Memory B cell (primary cell): ENCODE results near the gene ZNF513.

Source experiments
- ATAC-seq: fragments of 150-1000 bp; cut with Tn5 transposase; 2 replicates; pipeline ENCODE4 v1.10.0; 2021; ENCODE audit warnings: low read depth, mild to moderate bottlenecking, moderate library complexity
- DNase-seq, 2 donors: peaks; one replicate each; pipeline ENCODE4 v3.0.0; 2022; ENCODE audit warnings: low spot score in 2 of 2
- H3K27ac Mint-ChIP-seq: one replicate; pipeline ENCODE4 v1.8.0; 2022; ENCODE audit warnings: mild to moderate bottlenecking, moderate library complexity, mixed read lengths
- H3K27me3 Mint-ChIP-seq: one replicate; pipeline ENCODE4 v1.8.0; 2022; ENCODE audit warnings: mixed read lengths
- H3K36me3 Mint-ChIP-seq: one replicate; pipeline ENCODE4 v1.8.0; 2022; ENCODE audit warnings: mild to moderate bottlenecking, mixed read lengths
- H3K4me1 Mint-ChIP-seq: one replicate; pipeline ENCODE4 v1.8.0; 2022; ENCODE audit warnings: mixed read lengths
- H3K4me3 Mint-ChIP-seq: one replicate; pipeline ENCODE4 v1.8.0; 2022; ENCODE audit warnings: mild to moderate bottlenecking, moderate library complexity, mixed read lengths
- H3K9me3 Mint-ChIP-seq: one replicate; pipeline ENCODE4 v1.8.0; 2022; ENCODE audit warnings: mixed read lengths

The ZNF513 gene

GRCh38 chr2:27408601-27409320, 28.2 kb upstream of the ZNF513 start:
- Mint-ChIP-seq H3K27ac (peak overlapping the region; percentile 89), H3K4me3 (peak overlapping the region; percentile 89), H3K4me1 (peaks cover 19% of the 10 kb centered on the region), H3K27me3 (peaks cover 2% of the 10 kb centered on the region), H3K9me3 (peaks cover 4% of the 10 kb centered on the region), H3K36me3 (peaks cover 6% of the 10 kb centered on the region)
- DNase-seq: no peak
- ATAC-seq: no peak

GRCh38 chr2:27407798-27408491, 27.4 kb upstream of the ZNF513 start:
- DNase-seq (no peak), ATAC-seq (no peak)
- peaks cover 1% of the 10 kb centered on the region for H3K27me3 Mint-ChIP-seq
- H3K4me1 Mint-ChIP-seq: peaks cover 19% of the 10 kb centered on the region
- H3K4me3 Mint-ChIP-seq: peak overlapping the region; percentile 89
- H3K27ac Mint-ChIP-seq: peak overlapping the region; percentile 46
- H3K9me3 Mint-ChIP-seq: peaks cover 4% of the 10 kb centered on the region
- peaks cover 6% of the 10 kb centered on the region for H3K36me3 Mint-ChIP-seq

- Mint-ChIP-seq H3K36me3 (peaks cover 8% of the 10 kb centered on the region), H3K4me3 (no peak overlapping the region)
These were observed 20.0 kb upstream of the ZNF513 start for GRCh38 chr2:27400348-27401135.

DNA sequence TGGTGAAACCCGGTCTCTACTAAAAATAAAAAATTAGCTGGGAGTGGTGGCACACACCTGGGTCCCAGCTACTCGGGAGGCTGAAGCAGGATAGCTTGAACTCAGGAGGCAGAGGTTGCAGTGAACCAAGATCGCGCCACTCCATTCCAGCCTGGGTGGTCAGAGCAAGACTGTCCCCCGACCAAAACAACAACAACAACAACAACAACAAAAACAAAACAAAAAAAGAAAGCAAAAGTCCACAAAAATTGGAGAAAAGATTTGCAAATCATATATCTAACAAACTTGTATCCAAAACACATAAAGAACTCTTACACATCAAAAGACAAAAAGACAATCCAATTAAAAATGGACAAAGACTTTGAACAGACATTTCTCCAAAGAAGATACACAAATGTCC, 18.4 kb upstream of the ZNF513 start:
- Mint-ChIP-seq H3K27me3 (no peaks in the 10 kb centered on the region), H3K27ac (peak overlapping the region; percentile 22), H3K36me3 (peaks cover 8% of the 10 kb centered on the region), H3K4me1 (peaks cover 16% of the 10 kb centered on the region), H3K4me3 (no peak overlapping the region), H3K9me3 (no peaks in the 10 kb centered on the region)
- no peak for ATAC-seq
- no peak for DNase-seq

More at GRCh38 chr2:27400348-27401135, 20.0 kb upstream of the ZNF513 start:
- DNase-seq: no peak
- Mint-ChIP-seq H3K27ac (peak overlapping the region; percentile 48), H3K9me3 (no peaks in the 10 kb centered on the region), H3K4me1 (peaks cover 16% of the 10 kb centered on the region), H3K27me3 (no peaks in the 10 kb centered on the region)
- ATAC-seq: no peak

GRCh38 chr2:27393225-27393624, 12.7 kb upstream of the ZNF513 start:
- DNase-seq (no peak), ATAC-seq (no peak)
- Mint-ChIP-seq H3K9me3 (no peaks in the 10 kb centered on the region), H3K36me3 (peaks cover 12% of the 10 kb centered on the region), H3K27me3 (no peaks in the 10 kb centered on the region), H3K27ac (no peak overlapping the region), H3K4me3 (no peak overlapping the region), H3K4me1 (peaks cover 10% of the 10 kb centered on the region)

GRCh38 chr2:27390822-27391679, 10.5 kb upstream of the ZNF513 start:
- H3K9me3 Mint-ChIP-seq: no peaks in the 10 kb centered on the region
- no peak for ATAC-seq
- DNase-seq: no peak
- peak overlapping the region; percentile 20 for H3K27ac Mint-ChIP-seq
- no peak overlapping the region for H3K4me3 Mint-ChIP-seq
- H3K4me1 Mint-ChIP-seq: peaks cover 9% of the 10 kb centered on the region
- peaks cover 15% of the 10 kb centered on the region for H3K36me3 Mint-ChIP-seq
- no peaks in the 10 kb centered on the region for H3K27me3 Mint-ChIP-seq

DNA sequence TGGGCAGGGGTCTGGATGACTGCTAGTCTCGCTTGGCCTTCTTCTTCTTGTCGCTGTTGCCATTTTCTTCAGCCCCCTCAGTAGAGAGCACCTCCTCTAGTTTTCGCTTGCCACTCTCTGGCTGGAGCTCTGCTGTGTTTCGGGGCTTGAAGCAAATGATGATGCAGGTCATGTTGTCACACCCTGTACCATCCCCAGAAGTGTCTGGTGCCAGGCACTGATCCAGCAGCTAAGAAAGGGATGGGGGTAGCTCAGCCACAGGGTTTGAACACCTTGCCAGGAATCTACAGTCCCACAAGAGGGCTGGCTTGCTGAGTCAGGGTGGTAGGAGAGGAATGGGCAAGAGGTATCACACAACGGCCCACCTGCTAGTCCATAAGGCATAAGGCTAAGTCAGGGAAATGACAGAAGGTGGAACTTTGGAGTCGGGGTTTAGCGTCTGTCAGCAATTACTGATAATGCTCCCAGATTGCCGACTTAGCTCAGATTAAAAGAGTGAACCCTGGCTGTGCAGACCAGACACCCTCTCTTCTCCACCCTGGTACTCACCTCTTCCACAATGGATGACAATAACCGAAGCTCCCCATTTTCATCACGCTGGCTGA, 1.1 kb upstream of the ZNF513 start:
- H3K36me3 Mint-ChIP-seq: peaks cover 24% of the 10 kb centered on the region
- H3K27me3 Mint-ChIP-seq: no peaks in the 10 kb centered on the region

GRCh38 chr2:27379836-27380625, 503 bp downstream of the ZNF513 start:
- DNase-seq (no peak), ATAC-seq (no peak)
- Mint-ChIP-seq H3K27ac (peak overlapping the region; percentile 96), H3K9me3 (no peaks in the 10 kb centered on the region), H3K4me1 (peaks cover 25% of the 10 kb centered on the region), H3K36me3 (peaks cover 20% of the 10 kb centered on the region), H3K4me3 (peak overlapping the region; percentile 96), H3K27me3 (no peaks in the 10 kb centered on the region)

More for the DNA sequence above, 1.1 kb upstream of the ZNF513 start:
- no peak for ATAC-seq
- DNase-seq: no peak
- Mint-ChIP-seq H3K4me1 (peaks cover 24% of the 10 kb centered on the region), H3K4me3 (peak overlapping the region; percentile 96), H3K27ac (peak overlapping the region; percentile 96), H3K9me3 (no peaks in the 10 kb centered on the region)

GRCh38 chr2:27379383-27379835, 1.1 kb downstream of the ZNF513 start:
- H3K4me3 Mint-ChIP-seq: peak overlapping the region; percentile 96
- DNase-seq (no peak), ATAC-seq (no peak)
- H3K4me1 Mint-ChIP-seq: peaks cover 27% of the 10 kb centered on the region
- no peaks in the 10 kb centered on the region for H3K9me3 Mint-ChIP-seq
- H3K27me3 Mint-ChIP-seq: no peaks in the 10 kb centered on the region
- peak overlapping the region; percentile 96 for H3K27ac Mint-ChIP-seq
- peaks cover 23% of the 10 kb centered on the region for H3K36me3 Mint-ChIP-seq

- peak overlapping the region; percentile 96 for H3K27ac Mint-ChIP-seq
- H3K27me3 Mint-ChIP-seq: no peaks in the 10 kb centered on the region
- ATAC-seq (no peak), DNase-seq (no peak)
- H3K36me3 Mint-ChIP-seq: peaks cover 20% of the 10 kb centered on the region
- H3K4me1 Mint-ChIP-seq: peaks cover 27% of the 10 kb centered on the region
- no peaks in the 10 kb centered on the region for H3K9me3 Mint-ChIP-seq
- H3K4me3 Mint-ChIP-seq: peak overlapping the region; percentile 96
These were observed 1.7 kb downstream of the ZNF513 start for GRCh38 chr2:27378809-27379290.

GRCh38 chr2:27378096-27378808, 2.3 kb downstream of the ZNF513 start:
- no peak overlapping the region for H3K4me3 Mint-ChIP-seq

DNA sequence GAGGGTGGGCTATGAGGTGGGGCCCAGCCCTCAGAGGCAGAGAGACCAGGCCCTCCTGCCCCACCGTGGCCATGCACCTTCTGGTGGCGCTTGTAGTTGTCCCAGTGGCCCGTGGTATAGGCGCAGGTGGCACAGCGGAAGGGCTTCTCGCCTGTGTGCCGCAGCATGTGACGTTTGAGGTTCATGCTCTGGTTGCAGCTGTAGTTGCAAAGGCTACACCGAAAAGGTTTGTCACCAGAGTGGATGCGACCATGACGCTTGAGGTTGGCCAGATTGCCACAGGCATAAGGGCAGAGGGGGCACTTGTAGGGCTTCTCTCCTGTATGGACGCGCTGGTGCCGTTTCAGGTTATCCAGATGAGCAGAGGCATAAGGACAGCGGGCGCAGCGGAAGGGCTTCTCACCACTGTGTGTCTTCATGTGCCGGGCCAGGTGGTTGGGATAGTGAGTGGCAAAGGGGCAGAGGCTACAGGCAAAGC, 2.9 kb downstream of the ZNF513 start:
- no peak overlapping the region for H3K4me3 Mint-ChIP-seq
- no peaks in the 10 kb centered on the region for H3K9me3 Mint-ChIP-seq
- H3K4me1 Mint-ChIP-seq: peaks cover 31% of the 10 kb centered on the region
- no peak for ATAC-seq
- H3K36me3 Mint-ChIP-seq: peaks cover 21% of the 10 kb centered on the region
- H3K27me3 Mint-ChIP-seq: no peaks in the 10 kb centered on the region
- DNase-seq: no peak
- H3K27ac Mint-ChIP-seq: no peak overlapping the region

More at GRCh38 chr2:27378096-27378808, 2.3 kb downstream of the ZNF513 start:
- no peak overlapping the region for H3K27ac Mint-ChIP-seq
- no peaks in the 10 kb centered on the region for H3K27me3 Mint-ChIP-seq
- DNase-seq (no peak), ATAC-seq (no peak)
- H3K9me3 Mint-ChIP-seq: no peaks in the 10 kb centered on the region
- H3K36me3 Mint-ChIP-seq: peaks cover 18% of the 10 kb centered on the region
- peaks cover 27% of the 10 kb centered on the region for H3K4me1 Mint-ChIP-seq
